Ovary (tissue), 9 donors: ENCODE results near the gene SS18. TPM values are rescaled to one million over a fixed set of nuclear protein-coding genes. Genes with fewer than 3 reads are reported as not detected.

Source experiments
- DNase-seq, 5 donors: peaks; one replicate each; pipeline ENCODE4 v3.0.0-alpha.2; 2019 to 2020
- H3K27ac ChIP-seq, 2 donors: fragments of 200-600 bp; one replicate each; pipeline versions ENCODE4 v1.5.1 to v1.8.0; 2019 to 2022
- H3K27me3 ChIP-seq: fragments of 200-600 bp; one replicate; pipeline ENCODE4 v1.8.0; 2022
- H3K36me3 ChIP-seq: fragments of 200-600 bp; sonication (generic); one replicate; pipeline ENCODE4 v1.5.1; 2019
- H3K4me1 ChIP-seq: one replicate; pipeline ENCODE4 v1.8.1; 2013; ENCODE audit warnings: mild to moderate bottlenecking, moderate library complexity; ENCODE audit not compliant: insufficient read depth
- H3K4me3 ChIP-seq: fragments of 200-600 bp; sonication (generic); one replicate; pipeline ENCODE4 v1.5.1; 2017
- H3K9me3 ChIP-seq, 2 donors: fragments of 200-600 bp in 1 of 2; sonication (generic) in 1 of 2; one replicate each; pipeline versions ENCODE4 v1.5.1 to v1.8.1; 2013 to 2019; ENCODE audit warnings: mild to moderate bottlenecking in 1 of 2, moderate library complexity in 1 of 2
- EP300 ChIP-seq: sonication (generic); formaldehyde crosslinking; IDR thresholded peaks from one replicate; pipeline ENCODE4 v1.6.1; 2017; ENCODE audit warnings: antibody characterized with exemption
- POLR2A ChIP-seq: fragments of 450-650 bp; IDR thresholded peaks from one replicate; pipeline ENCODE4 v1.6.1; 2017; ENCODE audit warnings: antibody characterized with exemption, mild to moderate bottlenecking, moderate library complexity
- WGBS, 3 donors: extraction: QIAGEN DNeasy Blood & Tissue Kit in 1 of 3; methylation state at CpG; one replicate each; pipeline versions ENCODE4 v1.1.5 to v1.1.7; 2013 to 2017; 5-methylcytosine and 5-hydroxymethylcytosine counted together
- intact Hi-C, 4 donors: fragments of 100-400 bp; cut with DNase I; formaldehyde crosslinking; loops; one replicate each; pipeline versions ENCODE4 v1.11.0 to v1.15.1; 2022 to 2023
- polyA plus RNA-seq, 2 donors: library from polyadenylated mRNA; stranded (reverse); fragments of 200-250 nt in 1 of 2; fragments of 350-450 nt in 1 of 2; fragmentation: Illumina TruSeq in 1 of 2; extraction: RNeasy Lipid Tissue Mini Kit (QIAGEN cat#74804) in 1 of 2; gene quantifications; one replicate each; pipeline ENCODE4 v1.2.3, GENCODE V29; 2013 to 2014
- total RNA-seq, 7 donors: library from RNA; depleted of rRNA in 2 of 7; stranded (reverse); fragments of >200 nt in 2 of 7; fragmentation: NEBNext Ultra II Directional in 3 of 7; extraction: Animal tissue kit (Norgen Biotek cat#: 25700) in 3 of 7; gene quantifications; one replicate each; pipeline versions ENCODE4 v1.1.0 to v1.2.4, GENCODE V29; 2016 to 2023
- TF ChIP-seq, protein P1 (sequence below), 3 donors: fragments of 450-650 bp in 2 of 3; fragments of 200-600 bp in 1 of 3; IDR thresholded peaks; one replicate each; pipeline versions ENCODE4 v1.5.1 to v1.8.0; 2016 to 2022; ENCODE audit warnings: antibody characterized with exemption in 3 of 3, mild to moderate bottlenecking in 1 of 3
- donor health status: DM: no; HTN: no; CAD: no; lungs with moderate emphysema.
- donor health status: DM: no; HTN: no; CAD: no.
- donor health status: Bipolar disorder and iron deficiency.
- donor health status: DM: yes; HTN: yes; CAD: no.
- donor health status: DM: no; HTN: no; CAD: no.
- donor health status: DM: yes; HTN: yes; CAD: no.

SS18 gene
- total and polyA plus RNA-seq, 9 donors, result 59.1 to 95.5 (median 81.6) TPM

DNA sequence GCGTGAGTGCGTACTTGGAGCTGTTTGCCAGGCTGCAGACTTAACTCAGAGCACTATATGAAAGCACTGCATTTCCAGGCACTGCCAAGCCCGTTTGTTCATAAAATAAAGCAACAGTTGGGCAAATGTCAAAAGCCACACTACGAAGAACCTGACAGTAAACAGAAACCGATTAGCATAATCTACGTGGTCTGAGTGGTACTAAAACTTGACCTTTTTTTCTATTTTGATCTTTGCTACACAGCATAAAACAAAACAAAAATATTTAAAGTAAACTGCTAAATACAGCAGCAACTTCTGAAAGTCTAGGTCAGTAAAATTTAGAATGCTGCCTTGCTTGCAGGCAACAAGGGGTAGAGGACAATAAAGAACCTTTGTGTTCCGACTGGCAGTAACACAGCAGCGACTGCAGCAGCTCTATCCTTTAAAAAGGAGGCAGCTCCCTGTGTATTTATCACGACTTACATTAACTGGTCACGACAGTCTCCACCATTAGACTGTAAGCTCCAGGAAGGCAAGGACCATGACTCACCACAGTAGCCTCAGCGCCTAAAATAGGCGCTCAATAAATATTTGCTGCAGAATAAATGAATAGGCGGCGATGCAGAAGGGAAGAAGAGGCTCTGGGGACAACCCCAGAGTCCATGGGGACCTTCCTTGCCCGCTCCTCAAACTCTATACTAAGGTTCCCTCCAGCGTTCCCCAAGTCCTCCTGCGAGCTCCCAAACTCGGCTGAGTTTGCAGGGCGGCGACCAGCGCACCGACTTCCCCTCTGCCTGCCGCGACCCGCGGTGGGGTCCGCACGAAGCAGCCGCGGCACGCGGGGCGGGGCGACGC, 902 bp downstream of the SS18 start:
- TF ChIP-seq, protein P1, sequence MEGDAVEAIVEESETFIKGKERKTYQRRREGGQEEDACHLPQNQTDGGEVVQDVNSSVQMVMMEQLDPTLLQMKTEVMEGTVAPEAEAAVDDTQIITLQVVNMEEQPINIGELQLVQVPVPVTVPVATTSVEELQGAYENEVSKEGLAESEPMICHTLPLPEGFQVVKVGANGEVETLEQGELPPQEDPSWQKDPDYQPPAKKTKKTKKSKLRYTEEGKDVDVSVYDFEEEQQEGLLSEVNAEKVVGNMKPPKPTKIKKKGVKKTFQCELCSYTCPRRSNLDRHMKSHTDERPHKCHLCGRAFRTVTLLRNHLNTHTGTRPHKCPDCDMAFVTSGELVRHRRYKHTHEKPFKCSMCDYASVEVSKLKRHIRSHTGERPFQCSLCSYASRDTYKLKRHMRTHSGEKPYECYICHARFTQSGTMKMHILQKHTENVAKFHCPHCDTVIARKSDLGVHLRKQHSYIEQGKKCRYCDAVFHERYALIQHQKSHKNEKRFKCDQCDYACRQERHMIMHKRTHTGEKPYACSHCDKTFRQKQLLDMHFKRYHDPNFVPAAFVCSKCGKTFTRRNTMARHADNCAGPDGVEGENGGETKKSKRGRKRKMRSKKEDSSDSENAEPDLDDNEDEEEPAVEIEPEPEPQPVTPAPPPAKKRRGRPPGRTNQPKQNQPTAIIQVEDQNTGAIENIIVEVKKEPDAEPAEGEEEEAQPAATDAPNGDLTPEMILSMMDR (IDR thresholded peaks at IDR 0.05), result no peak
- no peak for TF ChIP-seq EP300
- no peak for TF ChIP-seq POLR2A
- H3K36me3 ChIP-seq, result no peaks in the 10 kb centered on the region

DNA sequence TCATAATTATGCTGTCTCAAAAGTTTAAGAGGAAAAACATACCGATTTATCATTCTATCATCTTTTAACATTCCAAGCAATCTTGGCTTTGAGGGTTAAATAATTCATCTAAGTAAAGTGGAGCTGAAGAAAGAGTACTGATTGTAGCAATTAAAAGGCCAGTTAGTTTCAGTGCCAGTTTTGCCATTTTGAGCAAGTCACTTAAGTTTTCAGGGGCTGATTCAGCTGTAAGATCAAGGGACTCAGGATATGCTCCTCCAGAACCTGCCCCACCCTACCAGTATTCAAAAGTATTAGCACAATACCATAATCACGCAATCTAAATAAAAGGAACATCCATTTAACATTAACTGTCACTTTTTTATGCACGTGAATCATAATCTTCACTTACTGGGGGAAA, 1.9 kb downstream of the SS18 start:
- DNase-seq, result no peak
- 12 to 21% (median 18%) methylated on average over 3 of the region's 3 CpGs for whole genome bisulfite sequencing, 3 donors

More for the DNA sequence above, 902 bp downstream of the SS18 start:
- WGBS, 3 donors, result 0 to 2% (median 1%) methylated on average over 23 to 35 of the region's 35 CpGs
- intact Hi-C loops, result no loop called here
- H3K4me3 ChIP-seq, result peak overlapping the region; percentile 89
- no peaks in the 10 kb centered on the region for H3K4me1 ChIP-seq
- no peaks in the 10 kb centered on the region for H3K9me3 ChIP-seq
- H3K27me3 ChIP-seq, result no peaks in the 10 kb centered on the region
- no peak for DNase-seq
- H3K27ac ChIP-seq, result peak overlapping the region; percentile 96

DNA sequence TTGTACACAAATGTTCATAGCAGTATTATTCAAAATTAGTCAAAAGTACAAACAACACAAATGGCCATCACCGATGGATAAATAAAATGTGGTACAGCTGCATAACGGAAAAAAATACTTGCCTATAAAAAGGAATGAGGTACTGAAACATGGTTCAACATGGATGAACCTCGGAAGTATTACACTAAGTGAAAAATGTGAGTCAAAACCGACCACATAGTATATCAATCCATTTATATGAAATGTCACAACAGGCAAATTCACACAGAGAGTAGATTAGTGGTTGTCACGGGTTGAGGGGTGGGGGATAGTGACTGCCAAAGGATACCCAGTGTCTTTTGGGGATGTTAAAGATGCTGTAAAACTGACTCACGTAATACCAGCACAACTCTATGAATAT, 3.5 kb downstream of the SS18 start:
- no peak for DNase-seq
- no peak overlapping the region for H3K4me3 ChIP-seq
- no peak overlapping the region for H3K27ac ChIP-seq
- H3K4me1 ChIP-seq, result no peaks in the 10 kb centered on the region
- TF ChIP-seq, protein P1 (IDR thresholded peaks at IDR 0.05), result no peak
- TF ChIP-seq EP300 (no peak), POLR2A (no peak)
- no peaks in the 10 kb centered on the region for H3K27me3 ChIP-seq
- no peaks in the 10 kb centered on the region for H3K36me3 ChIP-seq
- 92 to 95% (median 92%) methylated on average over 6 of the region's 6 CpGs for WGBS, 3 donors
- intact Hi-C loops, result no loop called here
- H3K9me3 ChIP-seq, result no peaks in the 10 kb centered on the region

More for the DNA sequence above, 1.9 kb downstream of the SS18 start:
- H3K4me1 ChIP-seq, result no peaks in the 10 kb centered on the region
- intact Hi-C loops, result no loop called here
- H3K27ac ChIP-seq, result no peak overlapping the region
- no peaks in the 10 kb centered on the region for H3K27me3 ChIP-seq
- H3K36me3 ChIP-seq, result no peaks in the 10 kb centered on the region
- peak overlapping the region; percentile 89 for H3K4me3 ChIP-seq
- H3K9me3 ChIP-seq, result no peaks in the 10 kb centered on the region
- TF ChIP-seq, protein P1 (IDR thresholded peaks at IDR 0.05), result no peak
- TF ChIP-seq EP300, result no peak
- TF ChIP-seq POLR2A, result no peak

DNA sequence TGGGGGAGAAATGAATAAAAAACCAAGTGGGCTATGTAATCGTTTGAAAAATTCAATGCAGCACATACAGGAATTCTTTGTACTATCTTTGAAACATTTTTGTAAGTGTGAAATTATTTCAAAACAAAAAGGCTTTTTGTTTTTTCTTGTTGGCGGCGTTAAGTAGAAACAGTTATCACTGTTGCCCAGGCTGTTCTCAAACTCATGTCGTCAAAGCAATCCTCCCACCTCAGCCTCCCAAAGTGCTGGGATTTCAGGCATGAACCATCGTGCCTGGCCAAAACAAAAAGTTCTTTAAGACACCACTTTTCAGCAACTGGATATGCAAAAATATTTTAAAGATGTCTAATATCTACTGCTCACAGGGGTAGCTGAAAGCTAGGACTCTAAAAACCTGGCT, 5.4 kb downstream of the SS18 start:
- Histone ChIP-seq H3K27ac (no peak overlapping the region), H3K27me3 (no peaks in the 10 kb centered on the region), H3K4me3 (no peak overlapping the region), H3K9me3 (no peaks in the 10 kb centered on the region), H3K4me1 (no peaks in the 10 kb centered on the region), H3K36me3 (no peaks in the 10 kb centered on the region)
- no peak for DNase-seq
- 9 to 36% (median 10%) methylated on average over 5 of the region's 5 CpGs for WGBS, 3 donors
- TF ChIP-seq, protein P1 (IDR thresholded peaks at IDR 0.05), result no peak
- no peak for TF ChIP-seq EP300
- no peak for TF ChIP-seq POLR2A
- intact Hi-C loops, result no loop called here
